ENCODE measurements around the gene PREP. TPM values are rescaled to one million over a fixed set of nuclear protein-coding genes. Genes with fewer than 3 reads are reported as not detected.

The PREP gene
- total RNA-seq, 4 donors from 2014 or later: 17.4 to 39.5 (median 24.0) TPM

- TF ChIP-seq CTCF (IDR thresholded peaks at IDR 0.05; ENCODE audit: low read depth): no peak
Measured at GRCh38 chr6:105389543-105389942, 13.3 kb downstream of the PREP start.

- TF ChIP-seq CTCF (IDR thresholded peaks at IDR 0.05; ENCODE audit: low read depth): no peak
Measured at GRCh38 chr6:105388392-105388791, 14.5 kb downstream of the PREP start.

- TF ChIP-seq CTCF (IDR thresholded peaks at IDR 0.05; ENCODE audit: low read depth): no peak
Measured at GRCh38 chr6:105384004-105384403, 18.9 kb downstream of the PREP start.

- no peak for TF ChIP-seq CTCF (IDR thresholded peaks at IDR 0.05; ENCODE audit: low read depth)
Measured at GRCh38 chr6:105382958-105383357, 19.9 kb downstream of the PREP start.

GRCh38 chr6:105382496-105382895 is 20.4 kb downstream of the PREP start:
- TF ChIP-seq CTCF (IDR thresholded peaks at IDR 0.05; ENCODE audit: low read depth): no peak

GRCh38 chr6:105380634-105381033 is 22.2 kb downstream of the PREP start:
- TF ChIP-seq CTCF (IDR thresholded peaks at IDR 0.05; ENCODE audit: low read depth): no peak

GRCh38 chr6:105375797-105376196 is 27.1 kb downstream of the PREP start:
- TF ChIP-seq CTCF (IDR thresholded peaks at IDR 0.05; ENCODE audit: low read depth): no peak
